Coronary artery (tissue), 2 donors: ENCODE results near the gene UNC50.
"Not testable (repeated sequence)": the region's sequence is repeated elsewhere in the genome, so short reads cannot be mapped to it uniquely, and the experiment has no call there.

Source experiments
- DNase-seq: peaks from one replicate; pipeline ENCODE4 v3.0.0-alpha.2; 2017; ENCODE audit warnings: low spot score
- H3K27ac ChIP-seq, 2 donors: fragments of 200-600 bp; sonication (generic); one replicate each; pipeline ENCODE4 v1.5.1; 2016 to 2019
- H3K4me3 ChIP-seq: fragments of 200-600 bp; sonication (generic); 2 replicates; pipeline ENCODE4 v1.5.1; 2016; ENCODE audit warnings: mild to moderate bottlenecking, moderate library complexity
- CTCF ChIP-seq: fragments of 200-600 bp; sonication (generic); IDR thresholded peaks from one replicate; pipeline ENCODE4 v1.5.1; 2019; ENCODE audit warnings: antibody characterized with exemption

The UNC50 gene

DNA sequence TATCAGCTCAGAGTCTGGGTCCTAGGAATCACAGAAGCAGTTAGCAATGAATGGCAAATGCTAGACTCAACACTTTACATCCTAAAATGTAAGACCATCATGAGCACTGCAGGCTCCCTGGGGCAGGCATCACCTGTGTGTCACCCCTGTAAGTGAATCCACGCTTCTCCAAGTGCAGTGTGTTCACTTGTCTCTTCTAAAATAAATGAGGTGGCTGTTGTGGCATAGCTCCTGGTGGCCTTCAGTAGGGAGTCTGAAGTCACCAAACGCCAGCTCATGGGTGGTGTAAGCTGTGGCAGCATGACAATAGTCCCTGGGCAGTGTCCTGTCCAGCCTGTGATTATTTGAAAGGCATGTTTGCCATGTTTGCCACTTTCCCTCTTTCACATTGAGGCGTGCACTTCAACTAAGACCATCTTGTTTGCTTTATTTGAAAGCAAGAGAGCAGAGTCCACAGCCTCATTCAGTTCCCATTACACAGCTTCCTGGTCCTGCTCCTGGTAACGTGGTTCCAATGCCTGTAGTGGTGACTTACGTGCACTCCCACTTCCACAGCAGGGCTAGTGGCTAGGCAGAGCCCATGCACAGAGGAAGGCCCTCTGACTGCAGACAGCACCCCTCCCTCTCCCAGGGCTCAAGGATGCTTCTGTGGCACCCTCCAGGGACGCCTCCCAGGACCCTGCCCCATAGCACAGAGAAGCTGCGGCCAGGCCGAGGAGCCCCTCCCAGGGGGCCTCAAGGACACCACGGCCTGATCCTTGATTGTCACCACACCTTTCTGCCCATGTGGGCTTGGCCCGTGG is 24.4 kb upstream of the UNC50 start:
- H3K27ac ChIP-seq = no peak overlapping the region
- peak; percentile 69 for DNase-seq
- TF ChIP-seq CTCF = no peak
- H3K4me3 ChIP-seq = no peak overlapping the region

GRCh38 chr2:98585386-98585785 is 23.0 kb upstream of the UNC50 start:
- peak; percentile 41 for DNase-seq
- H3K4me3 ChIP-seq = no peak overlapping the region
- no peak for TF ChIP-seq CTCF
- no peak overlapping the region for H3K27ac ChIP-seq

DNA sequence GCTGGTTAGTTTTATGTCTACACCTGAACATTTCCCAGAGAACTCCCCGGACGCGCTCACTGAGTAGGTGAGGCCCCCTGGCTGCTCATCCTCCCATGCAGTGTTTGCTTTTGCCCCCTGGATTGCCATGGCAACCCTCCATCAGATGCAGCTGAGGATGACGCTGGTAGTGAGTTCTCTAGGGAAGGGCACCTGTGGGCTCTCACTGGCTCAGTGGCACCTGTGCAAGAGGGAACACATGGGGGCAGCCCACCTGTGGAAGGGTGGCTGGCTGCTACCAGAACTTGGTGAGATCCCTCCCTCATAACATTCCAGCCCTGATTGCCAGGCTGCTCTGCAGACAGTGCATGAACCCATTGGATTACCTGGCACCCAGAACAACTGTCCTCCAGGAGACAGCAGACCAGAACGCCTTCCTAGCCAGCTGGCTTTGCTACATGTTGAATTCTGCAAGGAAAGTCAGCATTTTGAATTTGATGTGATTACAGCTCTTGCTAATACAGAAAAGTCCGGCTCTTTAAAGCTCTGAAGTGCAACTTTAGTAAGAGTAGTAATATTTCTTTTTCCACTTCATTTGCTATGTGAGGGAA is 21.7 kb upstream of the UNC50 start:
- DNase-seq = no peak
- Histone ChIP-seq H3K4me3 (no peak overlapping the region), H3K27ac (no peak overlapping the region)
- no peak for TF ChIP-seq CTCF

DNA sequence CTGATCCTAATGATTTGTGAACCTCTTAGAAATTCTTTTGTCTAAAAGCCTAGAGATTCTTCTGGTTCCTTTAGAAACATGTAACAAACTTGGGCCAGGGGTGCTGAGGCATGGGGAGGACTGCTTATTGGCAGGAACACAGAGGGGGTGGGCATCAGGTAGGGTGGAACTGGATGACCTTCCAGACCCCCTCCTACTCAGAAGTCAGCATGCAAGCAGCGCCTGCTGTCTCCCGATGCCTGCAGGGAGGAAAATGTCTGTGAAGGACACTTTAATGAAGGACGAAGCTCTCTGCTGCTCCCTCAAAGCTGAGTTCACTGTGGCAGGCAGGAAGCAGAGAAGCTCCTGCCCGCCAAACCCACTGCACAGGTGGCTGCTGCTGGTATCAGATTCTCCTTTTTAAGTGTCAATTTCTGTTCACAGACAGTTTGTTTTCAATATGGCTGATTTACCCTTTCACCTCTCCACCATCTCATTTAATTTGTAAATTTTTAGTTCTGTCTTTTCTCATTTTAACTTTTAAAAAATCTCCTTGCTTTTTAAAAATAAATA is 19.4 kb upstream of the UNC50 start:
- DNase-seq = no peak
- Histone ChIP-seq H3K4me3 (no peak overlapping the region), H3K27ac (no peak overlapping the region)
- TF ChIP-seq CTCF = no peak

- Histone ChIP-seq H3K4me3 (no peak overlapping the region), H3K27ac (no peak overlapping the region)
- DNase-seq = no peak
- TF ChIP-seq CTCF = no peak
Observed at GRCh38 chr2:98589489-98589888, 18.9 kb upstream of the UNC50 start.

- H3K27ac ChIP-seq = no peak overlapping the region
- no peak overlapping the region for H3K4me3 ChIP-seq
- DNase-seq = no peak
- no peak for TF ChIP-seq CTCF
Observed at GRCh38 chr2:98592565-98592964, 15.8 kb upstream of the UNC50 start.

GRCh38 chr2:98594665-98595064 is 13.7 kb upstream of the UNC50 start:
- DNase-seq, H3K27ac ChIP-seq, H3K4me3 ChIP-seq: not testable (repeated sequence)
